ENCODE results near the gene ZNF263. TPM values are rescaled to one million over a fixed set of nuclear protein-coding genes. Genes with fewer than 3 reads are reported as not detected.

The ZNF263 gene
- polyA plus RNA-seq, 1 donor (not counting 4 experiments of a cell fraction or from before 2014, with no cell fraction given): 13.9 TPM

- H3K9me3 ChIP-seq (ENCODE audit: control insufficient read depth, low read depth, low read length): no peaks in the 10 kb centered on the region
- no peak overlapping the region for H3K4me3 ChIP-seq (ENCODE audit: control insufficient read depth in 2 of 3, extremely low read depth in 1 of 3, insufficient read depth in 2 of 3, low read depth in 1 of 3, low read length in 3 of 3)
- no peak overlapping the region for H3K27ac ChIP-seq (ENCODE audit: control insufficient read depth, insufficient read depth, low read length)
- no peak overlapping the region for H3K4me2 ChIP-seq (ENCODE audit: control insufficient read depth, extremely low read depth, insufficient read depth, low read depth, low read length)
- TF ChIP-seq EZH2 (IDR thresholded peaks at IDR 0.05; ENCODE audit: low read length): no peak
- no peak for TF ChIP-seq CTCF (optimal IDR thresholded peaks at IDR 0.05 in 1 of 3, IDR thresholded peaks at IDR 0.05 in 1 of 3, conservative IDR thresholded peaks at IDR 0.05 in 1 of 3; ENCODE audit: extremely low read depth in 1 of 3, insufficient read depth in 2 of 3, low read length in 3 of 3)
- FAIRE-seq: no peak
- no peaks in the 10 kb centered on the region for H3K27me3 ChIP-seq (ENCODE audit: control insufficient read depth, extremely low read depth, insufficient read depth, low read length)
- no peaks in the 10 kb centered on the region for H4K20me1 ChIP-seq (ENCODE audit: control insufficient read depth, extremely low read depth, insufficient read depth, low read length)
- H3K9ac ChIP-seq (ENCODE audit: control insufficient read depth, extremely low read depth, insufficient read depth, low read length): no peak overlapping the region
- no peaks in the 10 kb centered on the region for H3K36me3 ChIP-seq (ENCODE audit: control insufficient read depth in 2 of 2, extremely low read depth in 1 of 2, insufficient read depth in 2 of 2, low read length in 2 of 2)
- no peaks in the 10 kb centered on the region for H3K79me2 ChIP-seq (ENCODE audit: control insufficient read depth, insufficient read depth, low read length)
- H3K9me1 ChIP-seq (ENCODE audit: control insufficient read depth, extremely low read depth, insufficient read depth, low read length): no peaks in the 10 kb centered on the region
- H3K4me1 ChIP-seq (ENCODE audit: control insufficient read depth, extremely low read depth, insufficient read depth, low read length): peaks cover 6% of the 10 kb centered on the region
- dilution Hi-C loops (cut with MboI; ENCODE audit: extremely low pct_ligation_motif_present, low sequenced_read_pairs): no loop called here
- H2AFZ ChIP-seq (ENCODE audit: control insufficient read depth, low read length): no peak overlapping the region
- no peak for DNase-seq (ENCODE audit: low read depth, low spot score)
These were observed 23.5 kb upstream of the ZNF263 start for GRCh38 chr16:3259836-3260235.

- H4K20me1 ChIP-seq (ENCODE audit: control insufficient read depth, extremely low read depth, insufficient read depth, low read length): no peaks in the 10 kb centered on the region
- H3K9me3 ChIP-seq (ENCODE audit: control insufficient read depth, low read depth, low read length): no peaks in the 10 kb centered on the region
- no peak overlapping the region for H3K27ac ChIP-seq (ENCODE audit: control insufficient read depth, insufficient read depth, low read length)
- DNase-seq (ENCODE audit: low read depth, low spot score) (no peak), FAIRE-seq (no peak)
- no peak for TF ChIP-seq CTCF (optimal IDR thresholded peaks at IDR 0.05 in 1 of 3, IDR thresholded peaks at IDR 0.05 in 1 of 3, conservative IDR thresholded peaks at IDR 0.05 in 1 of 3; ENCODE audit: extremely low read depth in 1 of 3, insufficient read depth in 2 of 3, low read length in 3 of 3)
- no peak for TF ChIP-seq EZH2 (IDR thresholded peaks at IDR 0.05; ENCODE audit: low read length)
- H3K4me1 ChIP-seq (ENCODE audit: control insufficient read depth, extremely low read depth, insufficient read depth, low read length): peaks cover 6% of the 10 kb centered on the region
- H3K27me3 ChIP-seq (ENCODE audit: control insufficient read depth, extremely low read depth, insufficient read depth, low read length): no peaks in the 10 kb centered on the region
- no peak overlapping the region for H3K4me3 ChIP-seq (ENCODE audit: control insufficient read depth in 2 of 3, extremely low read depth in 1 of 3, insufficient read depth in 2 of 3, low read depth in 1 of 3, low read length in 3 of 3)
- dilution Hi-C loops (cut with MboI; ENCODE audit: extremely low pct_ligation_motif_present, low sequenced_read_pairs): no loop called here
- H2AFZ ChIP-seq (ENCODE audit: control insufficient read depth, low read length): no peak overlapping the region
- no peak overlapping the region for H3K9ac ChIP-seq (ENCODE audit: control insufficient read depth, extremely low read depth, insufficient read depth, low read length)
- no peaks in the 10 kb centered on the region for H3K9me1 ChIP-seq (ENCODE audit: control insufficient read depth, extremely low read depth, insufficient read depth, low read length)
- H3K79me2 ChIP-seq (ENCODE audit: control insufficient read depth, insufficient read depth, low read length): no peaks in the 10 kb centered on the region
- no peak overlapping the region for H3K4me2 ChIP-seq (ENCODE audit: control insufficient read depth, extremely low read depth, insufficient read depth, low read depth, low read length)
- no peaks in the 10 kb centered on the region for H3K36me3 ChIP-seq (ENCODE audit: control insufficient read depth in 2 of 2, extremely low read depth in 1 of 2, insufficient read depth in 2 of 2, low read length in 2 of 2)
These were observed 20.8 kb upstream of the ZNF263 start for GRCh38 chr16:3262517-3262916.
